Stimulated activated naive B cell treated with anti-CD40 and anti-IgM and Interleukin-4, amounts not matched to agents 10 μg/mL and 1 μg/mL and 100 μg/mL, for 72 hours (primary cell): ENCODE data around the gene MMP24OS.

ENCODE experiments used
- ATAC-seq, 2 donors: fragments of 150-1000 bp; cut with Tn5 transposase; replicated peaks; 2 replicates each; pipeline ENCODE4 v1.10.0; 2021; ENCODE audit warnings: moderate library complexity in 1 of 2
- DNase-seq: peaks from one replicate; pipeline ENCODE4 v3.0.0; 2021
- H3K27ac Mint-ChIP-seq: one replicate; pipeline ENCODE4 v1.8.0; 2022; ENCODE audit warnings: mild to moderate bottlenecking, mixed read lengths
- H3K27me3 Mint-ChIP-seq, 2 donors: one replicate each; pipeline ENCODE4 v1.8.0; 2022; ENCODE audit warnings: mixed read lengths in 2 of 2
- H3K36me3 Mint-ChIP-seq, 2 donors: one replicate each; pipeline ENCODE4 v1.8.0; 2022; ENCODE audit warnings: mixed read lengths in 2 of 2, mild to moderate bottlenecking in 1 of 2
- H3K4me1 Mint-ChIP-seq, 2 donors: one replicate each; pipeline ENCODE4 v1.8.0; 2022; ENCODE audit warnings: mixed read lengths in 2 of 2, mild to moderate bottlenecking in 1 of 2
- H3K4me3 Mint-ChIP-seq, 2 donors: one replicate each; pipeline ENCODE4 v1.8.0; 2022; ENCODE audit warnings: mild to moderate bottlenecking in 2 of 2, mixed read lengths in 2 of 2, moderate library complexity in 1 of 2
- H3K9me3 Mint-ChIP-seq, 2 donors: one replicate each; pipeline ENCODE4 v1.8.0; 2022; ENCODE audit warnings: mixed read lengths in 2 of 2, mild to moderate bottlenecking in 1 of 2

The MMP24OS gene

DNA sequence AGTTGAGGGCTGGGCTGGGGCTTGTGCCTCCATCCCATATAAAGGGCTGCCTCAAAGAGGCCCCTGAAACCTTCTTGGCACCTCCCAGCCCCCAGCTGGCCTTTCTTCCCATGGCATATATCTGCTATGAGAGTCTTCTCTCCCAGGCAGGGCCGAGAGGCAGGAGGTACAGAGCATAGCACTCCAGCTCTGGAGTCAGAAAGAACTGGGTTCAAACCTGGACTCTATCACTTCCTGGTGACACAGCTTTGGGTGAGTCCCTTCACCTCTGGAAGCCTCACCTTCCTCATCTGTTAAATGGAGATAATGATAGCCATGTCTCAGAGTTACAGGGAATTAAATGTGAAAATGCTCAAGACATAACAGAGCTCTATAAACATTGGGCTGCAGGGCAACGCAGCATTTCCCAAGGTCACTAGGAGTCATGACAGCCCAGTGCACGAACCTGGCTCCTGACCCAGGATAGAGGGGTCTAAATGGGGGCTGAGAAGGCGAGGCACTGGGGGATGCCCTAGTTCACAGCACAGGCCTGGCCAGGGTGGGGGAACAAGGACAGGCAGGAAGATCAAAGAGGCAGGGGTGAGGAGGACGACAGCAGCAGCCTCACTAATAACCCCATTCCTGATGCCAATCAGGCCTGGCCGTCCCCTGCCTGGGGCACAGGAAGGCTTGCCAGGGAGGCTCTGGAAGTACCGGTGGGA lies 12.4 kb upstream of the MMP24OS start:
- no peak for DNase-seq
- no peak overlapping the region for H3K4me3 Mint-ChIP-seq
- H3K4me1 Mint-ChIP-seq, result peaks cover 7 to 8% of the 10 kb centered on the region in 2 donors
- peaks cover 24 to 36% of the 10 kb centered on the region in 2 donors for H3K27me3 Mint-ChIP-seq
- H3K36me3 Mint-ChIP-seq, result no peaks in the 10 kb centered on the region
- H3K27ac Mint-ChIP-seq, result no peak overlapping the region
- ATAC-seq, result no peak
- H3K9me3 Mint-ChIP-seq, result no peaks in the 10 kb centered on the region

DNA sequence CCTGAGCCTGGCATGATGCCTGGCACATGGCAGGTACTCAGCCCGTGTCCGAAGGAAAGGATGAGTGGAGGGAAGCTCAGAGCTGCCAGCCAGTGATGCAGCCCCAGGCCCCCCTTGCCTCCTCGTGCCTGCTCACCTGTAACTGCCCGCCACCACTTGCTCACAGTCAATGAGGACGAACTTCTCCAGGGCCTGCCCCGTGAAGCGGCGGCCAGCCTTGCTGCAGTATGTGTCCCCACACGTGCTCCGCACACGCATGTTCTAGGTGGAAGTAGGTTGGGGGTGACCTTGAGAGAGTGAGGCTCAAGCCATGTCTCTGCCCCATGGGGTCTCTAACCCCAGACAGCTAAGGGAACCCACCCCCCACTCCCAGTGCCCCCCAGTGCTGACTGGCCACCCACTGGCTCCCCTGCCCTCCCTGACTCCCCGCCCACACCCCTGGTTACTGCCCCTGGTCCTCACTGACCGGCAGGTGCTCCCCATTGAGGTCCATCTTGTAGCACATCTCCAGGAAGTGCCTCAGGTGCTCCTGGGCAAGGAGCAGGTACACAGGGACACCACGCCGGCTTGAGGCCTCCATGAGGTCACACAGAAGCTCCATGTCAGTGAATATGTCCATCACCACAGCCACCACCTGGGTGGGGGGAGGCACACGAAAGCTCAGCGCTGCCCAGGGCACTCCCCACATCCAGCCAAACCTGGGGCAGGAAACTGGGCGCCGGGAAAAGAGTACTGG lies 10.6 kb upstream of the MMP24OS start:
- H3K27ac Mint-ChIP-seq, result peak overlapping the region; percentile 75
- peaks cover 15 to 23% of the 10 kb centered on the region in 2 donors for H3K27me3 Mint-ChIP-seq
- DNase-seq, result no peak
- H3K4me1 Mint-ChIP-seq, result peaks cover 12 to 21% of the 10 kb centered on the region in 2 donors
- H3K36me3 Mint-ChIP-seq, result peaks cover 0 to 5% of the 10 kb centered on the region in 2 donors
- H3K9me3 Mint-ChIP-seq, result no peaks in the 10 kb centered on the region
- no peak for ATAC-seq
- H3K4me3 Mint-ChIP-seq, result no peak overlapping the region

DNA sequence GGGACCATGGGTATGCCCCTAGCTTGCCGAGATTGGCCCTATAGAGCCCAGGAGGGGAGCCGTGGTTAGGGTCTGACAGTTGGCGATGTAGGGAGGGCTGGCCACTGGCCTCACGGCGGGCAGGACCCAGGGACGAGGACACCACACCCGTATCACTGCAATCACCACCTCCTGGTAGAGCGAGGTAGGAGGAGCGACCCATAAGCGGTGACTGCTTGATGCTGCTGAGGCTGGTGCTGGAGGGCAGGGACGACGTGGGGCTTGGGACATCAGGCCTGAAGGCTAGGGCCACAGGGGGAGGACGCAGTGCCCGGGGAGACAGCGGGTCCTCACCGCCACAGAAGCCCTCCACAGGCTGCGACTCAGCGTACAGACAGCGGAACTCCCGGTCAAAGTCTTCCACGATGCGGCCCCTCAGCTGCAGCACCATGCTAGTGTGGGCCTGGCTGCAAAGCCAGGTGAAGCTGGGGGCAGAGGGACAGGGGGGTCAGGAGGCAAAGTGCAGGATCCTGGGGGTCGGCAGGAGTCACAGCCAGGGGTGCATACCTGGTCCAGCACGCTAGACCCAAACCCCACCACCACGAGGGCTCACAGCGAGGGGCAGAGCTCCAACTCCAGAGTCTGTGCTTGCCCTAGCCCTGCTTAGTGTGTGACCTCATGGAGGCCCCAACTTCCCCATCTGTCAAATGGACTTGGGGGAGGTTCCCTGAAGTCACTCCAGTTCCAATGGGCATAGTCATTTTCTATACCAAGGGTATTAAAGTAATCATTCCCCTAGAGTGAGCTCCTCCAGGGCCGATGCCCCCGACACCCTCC lies 9.8 kb upstream of the MMP24OS start:
- no peak for DNase-seq
- Mint-ChIP-seq H3K27ac (no peak overlapping the region), H3K4me1 (peaks cover 16 to 27% of the 10 kb centered on the region in 2 donors), H3K9me3 (no peaks in the 10 kb centered on the region), H3K27me3 (peaks cover 10 to 15% of the 10 kb centered on the region in 2 donors), H3K4me3 (no peak overlapping the region), H3K36me3 (peaks cover 0 to 8% of the 10 kb centered on the region in 2 donors)
- no peak for ATAC-seq

DNA sequence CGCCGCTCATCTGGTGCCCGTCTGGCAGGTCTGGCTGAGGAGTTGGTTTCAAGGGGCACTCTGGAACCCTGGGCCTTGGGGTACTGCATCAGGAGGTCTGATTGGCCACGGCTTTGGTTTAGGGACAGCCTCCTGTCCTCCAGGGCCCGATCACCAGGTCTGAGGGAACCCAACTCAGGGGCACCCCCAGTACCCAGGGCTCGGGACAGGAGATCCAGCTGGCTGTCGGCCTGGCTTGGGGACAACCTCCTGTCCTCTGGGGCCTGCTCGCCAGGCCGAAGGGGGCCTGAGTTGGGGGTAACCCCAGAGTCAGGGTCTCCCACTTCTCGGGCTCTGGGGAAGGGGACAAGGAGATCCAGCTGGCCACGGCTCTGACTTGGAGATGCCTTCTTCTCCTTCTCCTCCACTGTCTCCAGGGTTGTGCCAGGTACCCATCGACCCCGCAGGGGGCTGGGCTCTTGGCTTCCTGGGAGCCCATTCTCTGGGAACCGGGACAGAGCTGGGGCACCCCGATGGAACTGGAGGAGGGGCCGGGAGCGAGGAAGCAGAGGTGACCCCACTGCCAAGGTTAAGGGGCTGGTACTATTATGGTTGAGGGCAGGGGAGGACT lies 9.1 kb upstream of the MMP24OS start:
- peaks cover 5 to 11% of the 10 kb centered on the region in 2 donors for H3K27me3 Mint-ChIP-seq
- H3K9me3 Mint-ChIP-seq, result no peaks in the 10 kb centered on the region
- peaks cover 19 to 27% of the 10 kb centered on the region in 2 donors for H3K4me1 Mint-ChIP-seq
- H3K36me3 Mint-ChIP-seq, result peaks cover 3 to 13% of the 10 kb centered on the region in 2 donors
- no peak overlapping the region for H3K4me3 Mint-ChIP-seq
- ATAC-seq (no peak), DNase-seq (no peak)
- no peak overlapping the region for H3K27ac Mint-ChIP-seq

DNA sequence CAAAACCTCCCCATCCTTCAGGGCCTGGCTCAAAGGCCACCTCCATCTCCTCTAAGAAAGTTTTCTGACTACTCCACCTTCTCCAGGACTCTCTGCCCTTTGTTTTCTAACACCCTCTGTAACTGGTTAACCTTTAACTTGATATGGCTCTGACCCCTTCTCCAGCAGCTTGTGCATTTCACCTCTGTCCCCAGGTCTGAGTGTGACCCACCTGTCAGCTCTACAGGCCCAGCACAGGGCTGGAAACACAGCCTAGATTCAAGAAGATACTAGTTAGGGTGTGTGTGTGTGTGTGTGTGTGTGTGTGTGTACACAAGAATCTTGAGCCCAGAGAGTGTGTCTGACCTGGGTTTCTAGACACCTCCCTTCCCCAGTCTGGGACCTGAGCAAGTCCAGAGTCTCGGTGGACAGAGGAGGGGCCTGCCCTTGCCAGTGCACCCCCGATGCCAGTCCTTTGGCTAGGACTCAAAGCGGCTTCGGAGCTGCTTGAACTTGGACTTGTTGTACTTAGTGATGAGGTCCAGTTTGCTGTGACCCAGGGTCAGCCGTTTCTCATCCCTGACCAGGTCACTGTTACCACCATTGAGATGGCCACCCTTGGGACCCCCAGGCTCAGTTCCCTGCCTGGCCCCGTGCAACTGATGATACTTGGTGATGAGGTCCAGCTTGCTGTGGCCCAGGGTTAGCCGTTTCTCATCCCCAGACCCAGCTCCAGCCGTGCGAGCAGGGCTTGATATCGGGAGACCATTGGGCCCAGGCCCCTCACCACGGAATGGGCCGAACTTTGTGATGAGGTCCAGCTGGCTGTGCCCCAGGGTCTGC lies 8.4 kb upstream of the MMP24OS start:
- no peak for ATAC-seq
- H3K36me3 Mint-ChIP-seq, result peaks cover 4 to 13% of the 10 kb centered on the region in 2 donors

DNA sequence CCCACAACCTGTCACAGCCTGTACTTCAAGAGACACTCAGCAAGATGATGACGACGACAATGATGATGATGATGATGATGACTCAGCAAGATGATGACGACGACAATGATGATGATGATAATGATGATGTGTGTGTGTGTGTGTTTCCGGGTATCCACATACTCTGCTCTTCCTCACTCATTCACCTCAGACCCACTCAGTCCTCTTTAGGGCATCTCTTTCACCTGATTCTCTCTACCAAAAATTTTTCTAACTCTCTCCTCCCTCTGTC lies 7.8 kb upstream of the MMP24OS start:
- Mint-ChIP-seq H3K4me3 (peak overlapping the region; percentile 85 to 87), H3K27ac (peak overlapping the region; percentile 11), H3K9me3 (no peaks in the 10 kb centered on the region), H3K27me3 (peaks cover 0 to 5% of the 10 kb centered on the region in 2 donors), H3K4me1 (peaks cover 19 to 27% of the 10 kb centered on the region in 2 donors), H3K36me3 (peaks cover 4 to 14% of the 10 kb centered on the region in 2 donors)
- no peak for DNase-seq
- no peak for ATAC-seq

More for the DNA sequence above, 8.4 kb upstream of the MMP24OS start:
- peak overlapping the region; percentile 43 to 87 for H3K4me3 Mint-ChIP-seq
- H3K9me3 Mint-ChIP-seq, result no peaks in the 10 kb centered on the region
- H3K27me3 Mint-ChIP-seq, result peaks cover 5 to 9% of the 10 kb centered on the region in 2 donors
- peaks cover 19 to 27% of the 10 kb centered on the region in 2 donors for H3K4me1 Mint-ChIP-seq
- H3K27ac Mint-ChIP-seq, result peak overlapping the region; percentile 11
- no peak for DNase-seq

DNA sequence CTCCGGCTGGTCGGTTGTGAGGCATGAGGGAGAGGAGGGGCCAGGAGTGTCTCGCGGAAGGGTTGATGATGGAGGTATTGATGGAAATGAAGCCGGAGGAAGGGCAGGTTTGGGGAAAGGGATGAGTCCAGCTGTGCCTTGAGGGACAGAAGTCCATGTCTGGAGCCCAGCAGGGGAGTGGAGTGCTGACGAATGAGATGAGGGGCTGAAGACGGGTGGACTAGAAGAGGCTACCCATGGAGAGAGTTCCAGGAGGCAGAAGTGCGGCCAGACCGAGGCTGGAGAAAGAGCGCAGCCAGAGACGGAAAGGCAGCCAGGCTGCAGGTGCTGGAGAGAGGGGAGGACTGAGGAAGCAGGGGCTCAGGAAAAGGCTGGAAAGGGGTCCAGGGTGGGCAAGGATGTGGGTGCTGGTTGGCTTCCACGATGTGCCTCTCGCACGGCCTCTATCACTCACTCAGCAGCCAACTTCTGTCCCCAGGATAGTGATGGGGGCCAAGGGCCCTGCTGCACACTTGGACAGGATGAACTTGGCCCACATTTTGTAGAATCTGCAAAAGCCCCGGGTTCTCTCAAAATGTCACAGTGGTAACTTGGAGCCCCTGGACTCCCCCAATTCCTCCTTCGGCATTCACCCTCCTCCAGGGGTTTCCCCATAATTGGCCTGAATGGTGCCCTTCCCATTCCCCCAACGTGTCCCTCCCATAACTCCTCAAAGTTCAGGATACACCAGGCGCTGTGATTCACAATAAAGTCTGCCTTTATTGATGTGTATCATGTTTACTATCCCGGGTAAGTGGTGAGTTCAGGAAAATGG lies 7.3 kb upstream of the MMP24OS start:
- Mint-ChIP-seq H3K9me3 (no peaks in the 10 kb centered on the region), H3K4me3 (peak overlapping the region; percentile 85 to 87), H3K4me1 (peaks cover 22 to 30% of the 10 kb centered on the region in 2 donors), H3K36me3 (peaks cover 9 to 19% of the 10 kb centered on the region in 2 donors), H3K27me3 (peaks cover 0 to 5% of the 10 kb centered on the region in 2 donors), H3K27ac (peak overlapping the region; percentile 87)
- ATAC-seq (no peak), DNase-seq (no peak)

DNA sequence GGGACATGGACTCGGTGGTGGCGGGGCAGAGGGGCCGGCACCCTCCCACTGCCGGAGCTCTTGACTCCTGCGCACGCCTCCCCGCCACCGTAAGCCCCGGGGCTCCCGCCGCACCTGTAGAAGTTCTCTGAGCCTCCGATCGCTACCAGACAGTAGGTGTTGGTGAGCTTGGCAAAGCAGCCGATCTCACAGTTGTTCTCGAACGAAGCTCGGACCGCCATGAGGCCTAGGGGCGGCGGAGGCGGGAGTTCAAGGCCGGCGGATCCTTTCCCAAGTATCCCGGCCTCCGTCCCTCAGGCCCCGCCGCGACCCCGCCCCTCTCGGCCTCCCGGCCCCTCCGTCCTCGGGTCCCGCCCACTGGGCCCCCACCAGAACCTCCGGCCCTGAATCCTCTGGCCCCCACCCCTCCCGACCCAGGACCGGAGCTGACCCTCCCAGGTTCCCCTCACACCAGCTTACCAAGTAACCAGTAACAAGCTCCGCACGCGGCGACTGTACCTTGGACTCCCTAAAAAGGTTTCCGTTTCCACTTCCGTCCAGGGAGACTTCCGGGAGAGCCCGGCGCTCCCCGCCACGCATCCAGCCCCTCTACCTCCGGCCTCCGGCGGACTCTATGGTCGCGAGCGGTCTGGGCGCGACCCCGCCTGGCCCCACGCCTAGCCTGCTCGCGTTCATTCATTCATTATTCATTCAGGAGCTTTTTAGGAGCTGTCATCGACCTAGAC lies 6.5 kb upstream of the MMP24OS start, which contains the start of gene EIF6:
TSS of gene EIF6 (minus strand) at position 506 of the 725 bp plus-strand sequence. CDS start at position 221, 285 bp downstream.
- peaks cover 17 to 26% of the 10 kb centered on the region in 2 donors for H3K36me3 Mint-ChIP-seq
- peaks cover 30 to 38% of the 10 kb centered on the region in 2 donors for H3K4me1 Mint-ChIP-seq
- H3K4me3 Mint-ChIP-seq, result peak within 1 kb of the TSS; percentile 85 to 87
- DNase-seq (peak; percentile 85), ATAC-seq (peak; percentile 93 to 95)
- H3K27me3 Mint-ChIP-seq, result no peaks in the 10 kb centered on the region
- no peaks in the 10 kb centered on the region for H3K9me3 Mint-ChIP-seq
- peak within 1 kb of the TSS; percentile 87 for H3K27ac Mint-ChIP-seq

DNA sequence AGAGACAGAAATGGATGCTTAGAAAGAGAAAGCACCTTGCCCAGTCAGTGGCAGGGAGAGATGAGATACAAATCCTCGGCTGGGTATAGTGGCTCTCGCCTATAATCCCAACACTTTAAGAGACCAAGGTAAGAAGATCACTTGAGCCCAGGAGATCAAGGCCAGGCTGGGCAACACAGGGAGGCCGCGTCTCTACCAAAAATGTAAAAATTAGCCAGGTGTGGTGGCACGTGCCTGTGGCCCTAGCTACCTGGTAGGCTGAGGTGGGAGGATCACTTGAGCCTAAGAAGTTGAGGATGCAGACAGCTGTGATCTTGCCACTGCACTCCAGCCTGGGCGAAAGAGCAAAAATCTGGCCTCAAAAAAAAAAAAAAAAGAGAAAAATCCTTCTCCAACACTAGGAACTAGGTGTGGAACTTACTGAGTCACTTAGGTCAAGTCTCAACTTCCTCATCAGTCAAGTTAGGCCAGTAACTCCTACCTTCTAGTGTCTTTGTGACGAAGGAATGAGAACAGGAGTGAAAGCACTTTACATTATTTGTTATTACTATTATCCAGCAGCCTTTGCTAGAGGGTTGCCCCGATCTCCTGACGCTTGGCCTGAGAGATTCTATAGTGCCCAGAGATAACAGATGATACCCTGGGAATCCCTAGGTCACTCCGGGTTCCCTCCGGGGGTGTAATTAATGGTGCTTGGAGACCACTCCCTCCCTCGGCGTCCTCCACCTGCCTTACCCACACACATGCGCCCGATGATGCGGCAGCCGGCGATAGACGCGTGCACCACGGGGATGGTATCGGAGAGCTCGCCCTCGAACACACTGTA lies 5.7 kb upstream of the MMP24OS start:
- Mint-ChIP-seq H3K27me3 (no peaks in the 10 kb centered on the region), H3K36me3 (peaks cover 24 to 34% of the 10 kb centered on the region in 2 donors), H3K27ac (peak overlapping the region; percentile 87), H3K4me1 (peaks cover 32 to 41% of the 10 kb centered on the region in 2 donors), H3K4me3 (peak overlapping the region; percentile 85 to 87), H3K9me3 (no peaks in the 10 kb centered on the region)
- DNase-seq (no peak), ATAC-seq (peak; percentile 33 to 56)

DNA sequence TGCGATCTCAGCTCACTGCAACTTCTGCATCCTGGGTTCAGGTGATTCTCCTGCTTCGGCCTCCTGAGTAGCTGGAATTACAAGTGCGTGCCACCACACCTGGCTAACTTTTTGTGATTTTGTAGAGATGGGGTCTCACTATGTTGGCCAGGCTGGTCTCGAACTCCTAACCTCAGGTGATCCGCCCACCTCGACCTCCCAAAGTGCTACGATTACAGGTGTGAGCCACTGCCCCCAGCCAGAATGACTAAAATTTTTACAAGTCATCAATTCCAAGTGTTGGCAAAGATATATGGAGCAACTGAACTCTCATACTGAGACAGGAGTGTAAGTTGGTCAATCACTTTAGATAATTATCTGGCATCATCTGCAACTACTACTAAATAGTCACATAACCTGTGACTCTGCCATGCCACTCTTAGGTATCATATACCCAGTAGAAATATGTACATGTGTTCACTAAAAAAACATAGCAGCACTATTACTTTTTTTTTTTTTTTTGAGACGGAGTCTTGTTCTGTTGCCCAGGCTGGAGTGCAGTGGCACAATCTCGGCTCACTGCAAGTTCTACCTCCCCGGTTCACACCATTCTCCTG lies 3.7 kb upstream of the MMP24OS start:
- DNase-seq, result no peak
- Mint-ChIP-seq H3K36me3 (peaks cover 36 to 49% of the 10 kb centered on the region in 2 donors), H3K27ac (no peak overlapping the region), H3K27me3 (no peaks in the 10 kb centered on the region), H3K4me3 (no peak overlapping the region), H3K9me3 (no peaks in the 10 kb centered on the region), H3K4me1 (peaks cover 38 to 49% of the 10 kb centered on the region in 2 donors)
- no peak for ATAC-seq

DNA sequence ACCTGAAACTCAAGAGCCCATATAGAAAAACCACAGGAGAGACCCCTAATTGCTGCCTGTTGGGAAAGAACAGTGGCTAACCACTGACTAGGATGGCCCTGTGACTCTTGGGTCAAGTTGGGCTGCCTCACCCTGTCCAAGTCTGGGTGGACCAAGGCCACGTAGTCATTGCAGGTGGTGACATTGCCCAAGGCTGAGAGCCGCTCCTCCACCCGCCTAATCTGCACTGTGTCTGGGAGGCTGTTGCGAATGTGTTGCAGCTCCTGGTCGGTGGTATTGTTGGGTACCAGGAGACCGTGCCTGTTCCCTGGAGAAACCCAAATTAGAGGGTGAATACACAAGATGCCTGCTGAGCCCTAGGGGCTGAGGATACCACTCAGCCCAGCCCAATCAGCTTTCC lies 2.6 kb upstream of the MMP24OS start:
- no peaks in the 10 kb centered on the region for H3K27me3 Mint-ChIP-seq
- peaks cover 36 to 52% of the 10 kb centered on the region in 2 donors for H3K36me3 Mint-ChIP-seq
- H3K27ac Mint-ChIP-seq, result peak overlapping the region; percentile 70
- ATAC-seq, result no peak
- H3K4me3 Mint-ChIP-seq, result no peak overlapping the region
- DNase-seq, result no peak
- peaks cover 38 to 49% of the 10 kb centered on the region in 2 donors for H3K4me1 Mint-ChIP-seq
- H3K9me3 Mint-ChIP-seq, result no peaks in the 10 kb centered on the region
